ENCODE results near the gene ICA1L. TPM values are rescaled to one million over a fixed set of nuclear protein-coding genes. Genes with fewer than 3 reads are reported as not detected.
A peak's percentile ranks its signal among the peaks of the same experiment; 100 is the strongest.

Gene ICA1L
- total RNA-seq, 3 donors from 2014 or later = 1.6 to 12.7 (median 2.6) TPM

GRCh38 chr2:202883987-202884675 lies 12.6 kb upstream of the ICA1L start:
- no peaks in the 10 kb centered on the region for H3K36me3 ChIP-seq (ENCODE audit: low read depth)
- ATAC-seq (no peak), DNase-seq (no peak)
- no peak overlapping the region for H3K4me3 ChIP-seq
- TF ChIP-seq, protein P1, sequence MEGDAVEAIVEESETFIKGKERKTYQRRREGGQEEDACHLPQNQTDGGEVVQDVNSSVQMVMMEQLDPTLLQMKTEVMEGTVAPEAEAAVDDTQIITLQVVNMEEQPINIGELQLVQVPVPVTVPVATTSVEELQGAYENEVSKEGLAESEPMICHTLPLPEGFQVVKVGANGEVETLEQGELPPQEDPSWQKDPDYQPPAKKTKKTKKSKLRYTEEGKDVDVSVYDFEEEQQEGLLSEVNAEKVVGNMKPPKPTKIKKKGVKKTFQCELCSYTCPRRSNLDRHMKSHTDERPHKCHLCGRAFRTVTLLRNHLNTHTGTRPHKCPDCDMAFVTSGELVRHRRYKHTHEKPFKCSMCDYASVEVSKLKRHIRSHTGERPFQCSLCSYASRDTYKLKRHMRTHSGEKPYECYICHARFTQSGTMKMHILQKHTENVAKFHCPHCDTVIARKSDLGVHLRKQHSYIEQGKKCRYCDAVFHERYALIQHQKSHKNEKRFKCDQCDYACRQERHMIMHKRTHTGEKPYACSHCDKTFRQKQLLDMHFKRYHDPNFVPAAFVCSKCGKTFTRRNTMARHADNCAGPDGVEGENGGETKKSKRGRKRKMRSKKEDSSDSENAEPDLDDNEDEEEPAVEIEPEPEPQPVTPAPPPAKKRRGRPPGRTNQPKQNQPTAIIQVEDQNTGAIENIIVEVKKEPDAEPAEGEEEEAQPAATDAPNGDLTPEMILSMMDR (IDR thresholded peaks at IDR 0.05) = no peak
- no peaks in the 10 kb centered on the region for H3K9me3 ChIP-seq
- intact Hi-C loops (cut with DNase I, micrococcal nuclease) = no loop called here
- no peaks in the 10 kb centered on the region for H3K4me1 ChIP-seq (ENCODE audit: low read depth)

DNA sequence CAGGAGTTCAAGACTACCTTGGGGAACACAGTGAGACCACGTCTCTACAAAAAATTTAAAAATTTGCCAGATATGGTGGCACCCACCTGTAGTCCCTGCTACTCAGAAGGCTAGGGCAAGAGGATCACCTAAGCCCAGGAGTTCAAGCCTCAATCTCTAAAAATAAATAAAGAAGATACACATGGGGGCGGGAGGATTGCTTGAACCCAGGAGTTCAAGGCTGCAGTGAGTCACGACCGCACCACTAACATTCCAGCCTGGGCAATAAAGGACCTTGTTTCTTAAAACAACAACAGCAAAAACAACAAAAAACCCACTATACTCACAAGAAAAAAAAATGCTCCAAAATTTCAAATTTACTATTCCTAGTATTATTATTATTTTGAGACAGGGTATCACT lies 10.0 kb upstream of the ICA1L start:
- H3K36me3 ChIP-seq (ENCODE audit: low read depth) = no peaks in the 10 kb centered on the region
- ATAC-seq (no peak), DNase-seq (no peak)
- intact Hi-C loops (cut with DNase I, micrococcal nuclease) = no loop called here
- H3K9me3 ChIP-seq = no peaks in the 10 kb centered on the region
- TF ChIP-seq, protein P1 (IDR thresholded peaks at IDR 0.05) = no peak
- no peak overlapping the region for H3K4me3 ChIP-seq
- no peaks in the 10 kb centered on the region for H3K4me1 ChIP-seq (ENCODE audit: low read depth)

GRCh38 chr2:202877699-202878098 lies 6.1 kb upstream of the ICA1L start:
- TF ChIP-seq, protein P1 (IDR thresholded peaks at IDR 0.05) = no peak
- H3K4me1 ChIP-seq (ENCODE audit: low read depth) = no peaks in the 10 kb centered on the region
- no peak for DNase-seq
- no peak overlapping the region for H3K4me3 ChIP-seq
- no peak for ATAC-seq
- no peaks in the 10 kb centered on the region for H3K36me3 ChIP-seq (ENCODE audit: low read depth)
- H3K9me3 ChIP-seq = no peaks in the 10 kb centered on the region
- intact Hi-C loops (cut with DNase I, micrococcal nuclease) = no loop called here

DNA sequence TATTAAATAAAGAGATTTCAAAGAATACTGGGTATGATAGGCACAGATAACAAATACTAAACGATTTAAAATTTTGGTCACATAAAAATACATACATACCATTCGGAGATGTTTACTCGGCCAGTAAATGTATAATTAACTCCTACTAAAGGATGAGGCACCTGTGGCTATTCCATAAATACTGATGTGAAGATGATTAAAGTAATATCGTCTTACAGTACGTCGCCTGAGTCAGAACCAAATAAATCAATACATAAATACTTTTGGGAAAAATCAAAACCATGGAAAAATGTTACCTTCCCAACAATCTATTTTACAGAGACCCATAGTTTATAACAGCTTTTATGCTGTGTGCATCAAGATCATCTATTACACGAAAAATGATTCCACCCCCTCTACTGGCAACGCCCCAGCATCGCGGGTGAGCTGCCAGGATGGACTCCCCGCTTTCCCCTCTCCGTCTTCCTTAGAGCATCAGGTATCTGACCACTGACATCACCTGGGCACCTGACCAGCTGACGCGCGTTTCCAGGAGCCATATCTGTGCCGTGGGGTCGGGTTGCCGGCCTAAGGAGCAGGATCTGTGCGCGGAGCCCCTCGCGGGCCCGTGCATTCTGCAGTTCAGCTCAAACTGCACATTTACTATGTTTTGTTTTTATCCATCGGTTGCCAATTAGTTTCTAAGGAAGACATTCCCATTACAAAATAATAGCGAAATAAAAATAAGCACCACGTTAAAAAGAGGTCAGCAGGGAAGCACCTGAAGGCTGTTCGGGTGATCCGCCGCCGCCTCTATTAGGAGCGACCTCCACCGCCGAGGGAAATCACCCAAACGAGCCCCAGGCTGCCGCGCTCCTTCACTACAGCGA lies 901 bp downstream of the ICA1L start:
- DNase-seq (peak; percentile 64 to 69 (median 68)), ATAC-seq (peak; percentile 83)
- peak overlapping the region; percentile 42 for H3K4me3 ChIP-seq
- H3K4me1 ChIP-seq (ENCODE audit: low read depth) = peaks cover 2% of the 10 kb centered on the region
- H3K9me3 ChIP-seq = no peaks in the 10 kb centered on the region
- no peaks in the 10 kb centered on the region for H3K36me3 ChIP-seq (ENCODE audit: low read depth)
- TF ChIP-seq, protein P1 (IDR thresholded peaks at IDR 0.05) = no peak
- intact Hi-C loops (cut with DNase I, micrococcal nuclease) = no loop called here

- Histone ChIP-seq H3K4me1 (ENCODE audit: low read depth) (no peaks in the 10 kb centered on the region), H3K9me3 (no peaks in the 10 kb centered on the region), H3K4me3 (no peak overlapping the region), H3K36me3 (ENCODE audit: low read depth) (no peaks in the 10 kb centered on the region)
- TF ChIP-seq, protein P1 (IDR thresholded peaks at IDR 0.05) = no peak
- DNase-seq = no peak
- no peak for ATAC-seq
- intact Hi-C loops (cut with DNase I, micrococcal nuclease) = no loop called here
Measured at GRCh38 chr2:202861987-202862386, 9.6 kb downstream of the ICA1L start.
